Measurements from ENCODE around the gene DHRS2. TPM values are rescaled to one million over a fixed set of nuclear protein-coding genes. Genes with fewer than 3 reads are reported as not detected.

DHRS2 gene
- total and polyA plus RNA-seq, 2 of the 13 experiments (the other 11 are each of a cell fraction or from before 2014, with no cell fraction given): 1,621 to 3,021 TPM

GRCh38 chr14:23639048-23639890 is 3.1 kb downstream of the DHRS2 start (continued):
- peak; percentile 77 for TF ChIP-seq SOX13 (IDR thresholded peaks at IDR 0.05)
- TF ChIP-seq SOX13 (CRISPR knock-in tag; conservative IDR thresholded peaks at IDR 0.05 in 1 of 2, IDR thresholded peaks at IDR 0.05 in 1 of 2): peak; percentile 49 to 89; a peak in 2 of 4 replicates
- no peak for TF ChIP-seq KIAA2018 (CRISPR knock-in tag; IDR thresholded peaks at IDR 0.05; ENCODE audit: borderline replicate concordance)
- no peak for TF ChIP-seq ZNF234 (CRISPR knock-in tag; conservative IDR thresholded peaks at IDR 0.05)
- peak; percentile 42; the same call in 1 of the 2 replicates for TF ChIP-seq SOX5 (CRISPR knock-in tag; IDR thresholded peaks at IDR 0.05; ENCODE audit: borderline replicate concordance)
- TF ChIP-seq MAFG (CRISPR knock-in tag; IDR thresholded peaks at IDR 0.05): no peak
- TF ChIP-seq SKIL (CRISPR knock-in tag; IDR thresholded peaks at IDR 0.05; ENCODE audit: borderline replicate concordance): no peak
- TF ChIP-seq ETV5 (CRISPR knock-in tag; IDR thresholded peaks at IDR 0.05; ENCODE audit: borderline replicate concordance): peak; percentile 96
- 0 out of 2 replicates have a peak, but pooled peaks have one; percentile 10 for TF ChIP-seq GMEB2 (CRISPR knock-in tag; IDR thresholded peaks at IDR 0.05; ENCODE audit: low read depth)
- no peak for TF ChIP-seq ZNF670 (CRISPR knock-in tag; IDR thresholded peaks at IDR 0.05; ENCODE audit: borderline replicate concordance)
- TF ChIP-seq ZNF75D (CRISPR knock-in tag; IDR thresholded peaks at IDR 0.05; ENCODE audit: borderline replicate concordance): no peak
- TF ChIP-seq ZNF510 (CRISPR knock-in tag; IDR thresholded peaks at IDR 0.05; ENCODE audit: low read depth): peak; percentile 34; the same call in 1 of the 2 replicates
- no peak for TF ChIP-seq GTF2F1 (IDR thresholded peaks at IDR 0.05; ENCODE audit: low read length)
- peak; percentile 95; the same call in 1 of the 2 replicates for TF ChIP-seq TOE1 (CRISPR knock-in tag; IDR thresholded peaks at IDR 0.05)

Data from HepG2 (cell line).